ENCODE data around the gene NBEAL2. TPM values are rescaled to one million over a fixed set of nuclear protein-coding genes. Genes with fewer than 3 reads are reported as not detected.

Gene NBEAL2
- total and polyA plus RNA-seq, 2 of the 4 experiments (the other 2 are of a cell fraction), result 2.2 to 12.5 TPM

DNA sequence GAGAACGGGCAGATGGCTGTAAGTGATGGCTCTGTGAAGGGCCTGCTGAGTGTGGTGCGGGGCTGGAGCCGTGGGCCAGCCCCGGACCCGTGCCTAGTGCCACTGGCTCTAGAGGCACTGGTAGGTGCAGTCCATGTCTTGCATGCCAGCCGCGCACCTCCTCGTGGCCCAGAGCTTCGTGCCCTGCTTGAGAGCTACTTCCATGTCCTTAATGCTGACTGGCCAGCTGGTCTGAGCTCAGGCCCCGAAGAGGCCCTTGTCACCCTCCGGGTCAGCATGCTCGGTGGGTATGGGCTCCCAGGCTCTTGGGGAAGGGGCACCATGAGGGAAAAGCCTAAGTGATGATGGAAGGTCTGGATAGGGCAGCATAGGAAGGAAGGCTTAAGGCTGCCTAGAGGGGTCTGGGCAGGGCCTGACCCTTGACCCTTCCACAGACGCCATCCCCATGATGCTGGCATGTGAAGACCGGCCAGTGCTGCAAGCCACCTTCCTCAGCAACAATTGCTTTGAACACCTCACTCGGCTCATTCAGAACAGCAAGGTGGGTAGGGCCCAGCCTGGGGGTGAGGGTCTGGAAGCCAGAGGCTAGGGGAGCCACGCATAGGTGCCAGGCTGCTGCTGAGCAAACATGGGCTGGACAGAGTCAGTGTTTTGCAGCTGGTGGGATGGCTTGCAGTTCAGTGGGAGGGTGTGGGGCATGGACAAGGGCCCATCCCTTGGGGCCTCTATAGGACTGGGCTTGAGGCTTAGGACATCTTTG lies 12.1 kb downstream of the NBEAL2 start:
- CTCF ChIA-PET, result no interaction called here
- intact Hi-C loops (cut with micrococcal nuclease), result no loop called here
- no peak for ATAC-seq (ENCODE audit: low read depth)

More for the DNA sequence above, 12.1 kb downstream of the NBEAL2 start:
- Histone ChIP-seq H2AK9ac (replicated peaks; ENCODE audit: low read depth, low read length, poor library complexity) (peak overlapping the region; percentile 42), H3K4me1 (ENCODE audit: control insufficient read depth, insufficient read depth, low read length) (no peaks in the 10 kb centered on the region), H3K9ac (ENCODE audit: low read depth, low read length) (no peak overlapping the region), H3K14ac (replicated peaks; ENCODE audit: low read depth, low read length) (no peak overlapping the region), H3K56ac (ENCODE audit: extremely low read depth, insufficient read depth, low read length) (no peak overlapping the region), H3K9me1 (ENCODE audit: insufficient read depth, low read length) (no peaks in the 10 kb centered on the region; the same call in none of the 2 replicates), H3K18ac (ENCODE audit: low read depth, low read length) (no peak overlapping the region), H2BK120ac (ENCODE audit: low read depth, low read length) (no peak overlapping the region), H3K9me3 (ENCODE audit: control insufficient read depth, insufficient read depth, low read length) (no peaks in the 10 kb centered on the region), H3K23ac (ENCODE audit: low read depth, low read length) (no peak overlapping the region), H3K4ac (ENCODE audit: low read depth, low read length) (no peak overlapping the region), H3K27ac (ENCODE audit: insufficient read depth, low read length) (no peak overlapping the region), H4K8ac (ENCODE audit: low read depth in 2 of 2, low read length in 2 of 2) (no peak overlapping the region), H4K5ac (ENCODE audit: low read depth, low read length) (no peak overlapping the region), H3K4me2 (ENCODE audit: low read depth, low read length) (no peak overlapping the region), H4K20me1 (ENCODE audit: insufficient read depth, low read length) (no peaks in the 10 kb centered on the region), H3K79me1 (ENCODE audit: low read depth in 1 of 2, low read length in 2 of 2) (no peaks in the 10 kb centered on the region), H3K36me3 (ENCODE audit: control insufficient read depth, insufficient read depth, low read length) (no peaks in the 10 kb centered on the region; the same call in 1 of the 2 replicates), H2BK20ac (ENCODE audit: low read depth, low read length) (no peak overlapping the region), H2AFZ (replicated peaks; ENCODE audit: low read length, poor library complexity) (no peak overlapping the region), H3K27me3 (ENCODE audit: control insufficient read depth, insufficient read depth, low read length) (no peaks in the 10 kb centered on the region), H2AK5ac (ENCODE audit: low read depth, low read length) (no peak overlapping the region), H2BK5ac (ENCODE audit: low read depth, low read length, poor library complexity, severe bottlenecking) (no peak overlapping the region), H4K91ac (ENCODE audit: insufficient read depth, low read depth, low read length) (no peak overlapping the region), H2BK15ac (ENCODE audit: low read depth, low read length) (no peak overlapping the region), H3K4me3 (ENCODE audit: insufficient read depth, low read depth, low read length) (no peak overlapping the region)
- in situ Hi-C loops (cut with MboI; ENCODE audit: low sequenced_read_pairs), result no loop called here
- TF ChIP-seq POLR2A (IDR thresholded peaks at IDR 0.05; ENCODE audit: low read depth, low read length) (no peak), RFX5 (IDR thresholded peaks at IDR 0.05; ENCODE audit: low read depth, low read length) (no peak), CEBPB (IDR thresholded peaks at IDR 0.05; ENCODE audit: low read depth, low read length) (no peak), NFE2L2 (IDR thresholded peaks at IDR 0.05; ENCODE audit: low read depth, low read length) (no peak), MAFK (IDR thresholded peaks at IDR 0.05; ENCODE audit: low read depth, low read length) (no peak), RAD21 (IDR thresholded peaks at IDR 0.05; ENCODE audit: low read length) (no peak), MXI1 (IDR thresholded peaks at IDR 0.05; ENCODE audit: borderline replicate concordance, low read depth, low read length) (no peak), MAZ (IDR thresholded peaks at IDR 0.05; ENCODE audit: borderline replicate concordance, low read depth, low read length) (no peak)
- TF ChIP-seq, protein P1, sequence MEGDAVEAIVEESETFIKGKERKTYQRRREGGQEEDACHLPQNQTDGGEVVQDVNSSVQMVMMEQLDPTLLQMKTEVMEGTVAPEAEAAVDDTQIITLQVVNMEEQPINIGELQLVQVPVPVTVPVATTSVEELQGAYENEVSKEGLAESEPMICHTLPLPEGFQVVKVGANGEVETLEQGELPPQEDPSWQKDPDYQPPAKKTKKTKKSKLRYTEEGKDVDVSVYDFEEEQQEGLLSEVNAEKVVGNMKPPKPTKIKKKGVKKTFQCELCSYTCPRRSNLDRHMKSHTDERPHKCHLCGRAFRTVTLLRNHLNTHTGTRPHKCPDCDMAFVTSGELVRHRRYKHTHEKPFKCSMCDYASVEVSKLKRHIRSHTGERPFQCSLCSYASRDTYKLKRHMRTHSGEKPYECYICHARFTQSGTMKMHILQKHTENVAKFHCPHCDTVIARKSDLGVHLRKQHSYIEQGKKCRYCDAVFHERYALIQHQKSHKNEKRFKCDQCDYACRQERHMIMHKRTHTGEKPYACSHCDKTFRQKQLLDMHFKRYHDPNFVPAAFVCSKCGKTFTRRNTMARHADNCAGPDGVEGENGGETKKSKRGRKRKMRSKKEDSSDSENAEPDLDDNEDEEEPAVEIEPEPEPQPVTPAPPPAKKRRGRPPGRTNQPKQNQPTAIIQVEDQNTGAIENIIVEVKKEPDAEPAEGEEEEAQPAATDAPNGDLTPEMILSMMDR (conservative IDR thresholded peaks at IDR 0.05; ENCODE audit: low read depth, low read length), result no peak
- WGBS, 2 experiments (ENCODE audit: extremely low coverage in 2 of 2, insufficient read length in 1 of 2), result 98% methylated on average over 8 of the region's 16 CpGs; no CpG with 5 or more reads in 1 of the 2 experiments
- dilution Hi-C loops (cut with HindIII; ENCODE audit: low sequenced_read_pairs, unreplicated experiment), result no loop called here
- BruUV-seq (replicated peaks), result no TSS peak
- POLR2A ChIA-PET (ENCODE audit: unreplicated experiment), result no interaction called here
- no peak for DNase-seq
